ENCODE results near the gene NEK10.

- TF ChIP-seq MYC (IDR thresholded peaks at IDR 0.05; ENCODE audit: low read depth, low read length): no peak
- no peak for TF ChIP-seq CTCF (IDR thresholded peaks at IDR 0.05; ENCODE audit: extremely low read depth in 1 of 2, insufficient read depth in 1 of 2, low read depth in 1 of 2, low read length in 2 of 2)
- no peak for TF ChIP-seq MAX (IDR thresholded peaks at IDR 0.05; ENCODE audit: insufficient read depth, insufficient read length)
- no peak for TF ChIP-seq FOS (IDR thresholded peaks at IDR 0.05; ENCODE audit: borderline replicate concordance, insufficient read depth, low read length)
These were observed 9.1 kb upstream of the NEK10 start for GRCh38 chr3:27378331-27378730.
